ENCODE data around the gene ACOX1. TPM values are rescaled to one million over a fixed set of nuclear protein-coding genes. Genes with fewer than 3 reads are reported as not detected.

Gene ACOX1
- total RNA-seq, 1 experiment from 2014 or later = 22.5 TPM

DNA sequence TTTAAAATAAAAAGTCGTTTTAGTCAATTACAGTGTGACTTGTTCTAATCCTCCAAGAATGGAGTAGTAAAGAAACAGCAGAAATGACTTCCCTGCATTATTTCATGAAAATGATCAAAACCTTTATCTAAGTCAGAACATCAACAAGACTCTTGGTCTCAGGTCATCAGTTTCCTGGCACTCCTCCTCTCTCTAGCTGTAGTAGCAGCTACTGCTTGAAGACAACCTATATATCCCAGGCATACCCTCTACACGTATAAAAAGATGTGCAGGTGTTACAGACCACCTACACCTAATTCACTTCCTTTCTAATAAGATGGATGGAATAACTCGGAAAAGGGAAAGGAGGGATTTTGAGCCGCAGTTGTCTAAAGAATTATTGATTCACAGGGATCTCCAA is 36.5 kb downstream of the ACOX1 start:
- H3K9ac ChIP-seq (ENCODE audit: low read length) = no peak overlapping the region
- no peaks in the 10 kb centered on the region for H3K9me3 ChIP-seq (ENCODE audit: low read length)
- H3K36me3 ChIP-seq (ENCODE audit: insufficient read depth, low read length) = no peaks in the 10 kb centered on the region
- no peak overlapping the region for H3K27ac ChIP-seq (ENCODE audit: low read length)
- H3K9me2 ChIP-seq (replicated peaks; ENCODE audit: insufficient read depth, low read length) = no peaks in the 10 kb centered on the region
- peaks cover 17% of the 10 kb centered on the region for H3K4me1 ChIP-seq (ENCODE audit: low read length)
- no peaks in the 10 kb centered on the region for H3K27me3 ChIP-seq (ENCODE audit: low read length)
- peaks cover 12% of the 10 kb centered on the region for H3K79me2 ChIP-seq (ENCODE audit: low read length)
- no peaks in the 10 kb centered on the region for H4K20me1 ChIP-seq (ENCODE audit: insufficient read depth, low read depth, low read length)
- no peak overlapping the region for H3K4me3 ChIP-seq (ENCODE audit: low read length)
- DNase-seq = no peak
- H2AFZ ChIP-seq (ENCODE audit: low read length) = no peak overlapping the region
- H3K4me2 ChIP-seq (ENCODE audit: low read depth, low read length, poor library complexity, severe bottlenecking) = no peak overlapping the region

DNA sequence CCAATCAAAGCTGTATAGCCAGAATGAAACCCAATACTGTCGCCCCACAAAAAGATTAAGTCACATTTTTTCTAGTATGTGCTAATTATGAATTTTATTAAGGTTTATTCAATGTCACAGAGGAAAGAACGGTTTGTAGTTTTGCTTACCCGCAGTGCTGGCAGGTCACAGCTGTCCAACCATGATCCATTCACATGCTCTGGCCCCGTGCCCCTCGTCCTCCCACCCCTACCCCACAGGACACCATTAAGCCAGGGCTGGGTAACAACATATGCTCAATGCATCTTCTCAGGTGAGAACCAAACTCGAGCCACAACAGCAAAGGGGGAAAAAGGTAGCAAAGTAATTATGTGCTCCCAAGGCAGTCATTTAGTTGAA is 37.5 kb downstream of the ACOX1 start:
- Histone ChIP-seq H3K4me3 (ENCODE audit: low read length) (peak overlapping the region; percentile 99), H3K79me2 (ENCODE audit: low read length) (peaks cover 12% of the 10 kb centered on the region), H3K9me3 (ENCODE audit: low read length) (no peaks in the 10 kb centered on the region), H3K4me2 (ENCODE audit: low read depth, low read length, poor library complexity, severe bottlenecking) (peak overlapping the region; percentile 99), H3K27ac (ENCODE audit: low read length) (no peak overlapping the region), H3K4me1 (ENCODE audit: low read length) (peaks cover 17% of the 10 kb centered on the region), H2AFZ (ENCODE audit: low read length) (peak overlapping the region; percentile 97), H3K9ac (ENCODE audit: low read length) (peak overlapping the region; percentile 95), H3K36me3 (ENCODE audit: insufficient read depth, low read length) (no peaks in the 10 kb centered on the region), H4K20me1 (ENCODE audit: insufficient read depth, low read depth, low read length) (no peaks in the 10 kb centered on the region), H3K9me2 (replicated peaks; ENCODE audit: insufficient read depth, low read length) (no peaks in the 10 kb centered on the region), H3K27me3 (ENCODE audit: low read length) (no peaks in the 10 kb centered on the region)
- no peak for DNase-seq

DNA sequence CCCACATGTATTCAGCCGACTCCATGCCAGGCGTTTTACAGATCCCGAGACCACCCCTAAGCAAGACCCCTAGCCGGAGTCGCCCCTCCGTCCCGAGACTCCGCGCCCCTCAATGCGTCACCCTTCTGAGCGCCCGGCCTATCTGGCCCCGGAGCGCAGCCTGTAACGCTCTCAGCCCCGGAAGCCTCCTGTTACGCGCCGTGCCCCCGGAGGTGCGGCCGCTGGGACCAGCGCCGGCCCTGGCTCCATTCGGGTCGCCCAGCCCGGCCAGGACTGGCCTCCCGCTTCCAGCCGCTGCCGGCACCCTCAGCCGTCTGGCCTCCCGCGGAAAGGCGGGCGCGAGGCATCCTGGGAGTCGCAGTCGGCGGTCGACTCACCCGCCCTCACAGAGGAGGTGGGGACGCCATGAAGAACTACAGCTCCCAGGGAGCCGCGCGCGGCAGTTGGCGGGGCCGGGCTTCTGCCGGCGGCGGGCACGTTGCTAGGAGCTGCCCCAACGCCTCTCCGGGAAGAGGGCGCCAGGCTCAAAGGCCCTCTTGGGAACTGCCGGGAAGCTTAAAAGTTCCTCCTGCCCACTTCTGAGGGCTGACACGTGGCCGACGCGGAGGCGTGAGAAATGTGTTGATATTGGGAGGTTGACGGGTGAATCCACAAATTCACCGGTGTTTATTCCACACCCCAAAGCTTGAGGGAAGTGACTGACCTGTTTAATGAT is 38.1 kb downstream of the ACOX1 start, which contains the start of gene FBF1:
Gene FBF1 (minus strand): TSS at position 316 of the 715 bp plus-strand sequence. CDS start 2,893 bp downstream, outside the sequence.
- no peaks in the 10 kb centered on the region for H3K27me3 ChIP-seq (ENCODE audit: low read length)
- H3K4me2 ChIP-seq (ENCODE audit: low read depth, low read length, poor library complexity, severe bottlenecking) = peak within 1 kb of the TSS; percentile 99
- H3K79me2 ChIP-seq (ENCODE audit: low read length) = peaks cover 12% of the 10 kb centered on the region
- H3K36me3 ChIP-seq (ENCODE audit: insufficient read depth, low read length) = no peaks in the 10 kb centered on the region
- peaks cover 17% of the 10 kb centered on the region for H3K4me1 ChIP-seq (ENCODE audit: low read length)
- H3K4me3 ChIP-seq (ENCODE audit: low read length) = peak within 1 kb of the TSS; percentile 99
- no peaks in the 10 kb centered on the region for H3K9me3 ChIP-seq (ENCODE audit: low read length)
- peak; percentile 96 for DNase-seq
- no peaks in the 10 kb centered on the region for H3K9me2 ChIP-seq (replicated peaks; ENCODE audit: insufficient read depth, low read length)
- peak within 1 kb of the TSS; percentile 97 for H2AFZ ChIP-seq (ENCODE audit: low read length)
- H4K20me1 ChIP-seq (ENCODE audit: insufficient read depth, low read depth, low read length) = no peaks in the 10 kb centered on the region
- peak within 1 kb of the TSS; percentile 47; the same call in 1 of the 2 replicates for H3K27ac ChIP-seq (ENCODE audit: low read length)
- H3K9ac ChIP-seq (ENCODE audit: low read length) = peak within 1 kb of the TSS; percentile 95

DNA sequence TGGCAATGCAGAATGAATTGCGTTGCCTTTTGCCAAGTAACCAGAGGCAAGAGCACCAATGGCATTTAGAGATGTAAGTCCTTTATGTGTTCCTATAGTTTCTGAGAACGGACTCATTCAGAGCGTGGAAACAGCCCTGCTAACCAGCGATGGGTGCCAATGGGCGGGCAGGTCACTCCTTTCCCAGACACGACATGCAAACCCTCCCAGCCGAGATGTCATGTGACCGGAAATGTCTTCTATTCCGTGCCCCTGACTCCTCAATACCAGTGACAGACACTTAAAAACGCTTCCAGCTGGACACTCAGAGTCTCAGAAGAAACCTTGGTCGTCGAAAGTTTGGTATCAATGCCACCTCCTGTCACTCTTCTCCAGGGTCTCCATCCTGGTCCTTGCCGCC is 41.3 kb downstream of the ACOX1 start:
- no peaks in the 10 kb centered on the region for H3K36me3 ChIP-seq (ENCODE audit: insufficient read depth, low read length)
- H3K27ac ChIP-seq (ENCODE audit: low read length) = no peak overlapping the region
- no peak overlapping the region for H2AFZ ChIP-seq (ENCODE audit: low read length)
- no peak overlapping the region for H3K4me3 ChIP-seq (ENCODE audit: low read length)
- H3K27me3 ChIP-seq (ENCODE audit: low read length) = no peaks in the 10 kb centered on the region
- H3K4me1 ChIP-seq (ENCODE audit: low read length) = peaks cover 17% of the 10 kb centered on the region
- no peak for DNase-seq
- H3K9me2 ChIP-seq (replicated peaks; ENCODE audit: insufficient read depth, low read length) = no peaks in the 10 kb centered on the region
- no peak overlapping the region for H3K4me2 ChIP-seq (ENCODE audit: low read depth, low read length, poor library complexity, severe bottlenecking)
- H3K9ac ChIP-seq (ENCODE audit: low read length) = no peak overlapping the region
- H3K79me2 ChIP-seq (ENCODE audit: low read length) = peaks cover 12% of the 10 kb centered on the region
- no peaks in the 10 kb centered on the region for H3K9me3 ChIP-seq (ENCODE audit: low read length)
- no peaks in the 10 kb centered on the region for H4K20me1 ChIP-seq (ENCODE audit: insufficient read depth, low read depth, low read length)

DNA sequence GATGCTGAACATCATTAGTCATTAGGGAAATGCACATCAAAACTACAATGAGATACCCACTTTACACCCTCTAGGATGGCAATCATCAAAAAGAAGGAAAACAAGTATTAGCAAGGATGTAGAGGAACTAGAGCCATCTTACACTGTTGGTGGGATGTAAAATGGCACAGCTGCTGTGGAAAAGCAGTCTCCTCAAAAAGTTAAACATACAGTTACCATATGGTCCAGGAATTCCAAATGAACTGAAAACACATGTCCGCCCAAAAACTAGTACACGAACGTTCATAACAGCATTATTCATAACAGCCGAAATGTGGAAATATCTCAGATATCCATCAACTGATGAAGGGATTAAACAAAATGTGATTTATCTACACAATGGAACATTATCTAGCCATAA is 45.2 kb downstream of the ACOX1 start:
- Histone ChIP-seq H3K4me3 (ENCODE audit: low read length) (no peak overlapping the region), H3K27ac (ENCODE audit: low read length) (no peak overlapping the region), H3K4me2 (ENCODE audit: low read depth, low read length, poor library complexity, severe bottlenecking) (no peak overlapping the region), H4K20me1 (ENCODE audit: insufficient read depth, low read depth, low read length) (no peaks in the 10 kb centered on the region), H3K9me3 (ENCODE audit: low read length) (no peaks in the 10 kb centered on the region), H3K79me2 (ENCODE audit: low read length) (no peaks in the 10 kb centered on the region), H2AFZ (ENCODE audit: low read length) (no peak overlapping the region), H3K36me3 (ENCODE audit: insufficient read depth, low read length) (no peaks in the 10 kb centered on the region; the same call in 1 of the 2 replicates), H3K27me3 (ENCODE audit: low read length) (no peaks in the 10 kb centered on the region), H3K4me1 (ENCODE audit: low read length) (no peaks in the 10 kb centered on the region), H3K9ac (ENCODE audit: low read length) (no peak overlapping the region), H3K9me2 (replicated peaks; ENCODE audit: insufficient read depth, low read length) (no peaks in the 10 kb centered on the region)
- no peak for DNase-seq

DNA sequence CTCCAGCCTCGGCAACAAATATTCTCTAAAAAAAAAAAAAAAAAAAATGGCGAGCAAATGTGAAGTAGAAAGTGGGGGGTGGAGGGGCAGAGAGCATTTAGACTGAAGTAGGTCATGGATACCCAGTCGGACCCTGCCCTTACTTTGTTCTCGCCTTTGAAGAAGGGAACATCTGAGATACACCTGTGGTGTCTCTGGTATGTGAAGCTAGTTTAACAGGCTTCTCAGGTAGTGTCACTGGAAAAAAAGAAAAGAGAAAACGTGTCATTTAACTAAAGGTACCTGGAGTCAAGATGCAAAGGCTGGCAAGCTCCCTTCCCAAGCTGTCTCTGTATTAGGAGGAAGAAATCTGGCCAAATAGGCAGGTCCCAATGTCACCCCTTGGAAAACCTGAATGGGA is 46.1 kb downstream of the ACOX1 start:
- Histone ChIP-seq H3K79me2 (ENCODE audit: low read length) (no peaks in the 10 kb centered on the region), H3K27ac (ENCODE audit: low read length) (no peak overlapping the region), H3K36me3 (ENCODE audit: insufficient read depth, low read length) (no peaks in the 10 kb centered on the region; the same call in 1 of the 2 replicates), H3K9me2 (replicated peaks; ENCODE audit: insufficient read depth, low read length) (no peaks in the 10 kb centered on the region), H3K9me3 (ENCODE audit: low read length) (no peaks in the 10 kb centered on the region), H2AFZ (ENCODE audit: low read length) (no peak overlapping the region), H3K4me1 (ENCODE audit: low read length) (no peaks in the 10 kb centered on the region), H3K4me3 (ENCODE audit: low read length) (no peak overlapping the region), H3K27me3 (ENCODE audit: low read length) (no peaks in the 10 kb centered on the region), H4K20me1 (ENCODE audit: insufficient read depth, low read depth, low read length) (no peaks in the 10 kb centered on the region), H3K9ac (ENCODE audit: low read length) (no peak overlapping the region), H3K4me2 (ENCODE audit: low read depth, low read length, poor library complexity, severe bottlenecking) (no peak overlapping the region)
- no peak for DNase-seq

DNA sequence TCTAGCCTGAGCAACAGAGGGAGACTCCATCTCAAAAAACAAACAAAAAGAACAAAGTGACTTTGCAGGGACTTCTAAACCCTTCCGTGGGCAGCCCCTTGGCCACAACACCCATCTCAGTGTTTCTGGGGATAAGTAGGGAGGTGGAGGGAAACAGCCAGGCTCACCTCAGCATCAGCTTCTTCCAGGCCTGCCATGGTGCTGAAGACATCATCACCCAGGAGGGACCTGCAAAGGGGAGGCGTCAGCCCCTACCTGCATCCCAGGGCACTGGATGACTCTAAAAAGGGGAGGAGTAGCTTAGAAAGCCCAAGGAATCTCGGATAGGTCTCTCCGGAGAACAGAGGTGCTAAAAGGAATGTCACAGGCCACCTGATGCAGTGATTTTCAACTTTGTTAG is 47.9 kb downstream of the ACOX1 start:
- no peak overlapping the region for H2AFZ ChIP-seq (ENCODE audit: low read length)
- no peaks in the 10 kb centered on the region for H4K20me1 ChIP-seq (ENCODE audit: insufficient read depth, low read depth, low read length)
- no peaks in the 10 kb centered on the region for H3K79me2 ChIP-seq (ENCODE audit: low read length)
- no peaks in the 10 kb centered on the region for H3K9me3 ChIP-seq (ENCODE audit: low read length)
- H3K9ac ChIP-seq (ENCODE audit: low read length) = no peak overlapping the region
- no peak for DNase-seq
- H3K9me2 ChIP-seq (replicated peaks; ENCODE audit: insufficient read depth, low read length) = no peaks in the 10 kb centered on the region
- H3K36me3 ChIP-seq (ENCODE audit: insufficient read depth, low read length) = peaks cover 5% of the 10 kb centered on the region
- H3K27ac ChIP-seq (ENCODE audit: low read length) = no peak overlapping the region
- no peaks in the 10 kb centered on the region for H3K4me1 ChIP-seq (ENCODE audit: low read length)
- H3K27me3 ChIP-seq (ENCODE audit: low read length) = no peaks in the 10 kb centered on the region
- H3K4me3 ChIP-seq (ENCODE audit: low read length) = no peak overlapping the region
- no peak overlapping the region for H3K4me2 ChIP-seq (ENCODE audit: low read depth, low read length, poor library complexity, severe bottlenecking)

DNA sequence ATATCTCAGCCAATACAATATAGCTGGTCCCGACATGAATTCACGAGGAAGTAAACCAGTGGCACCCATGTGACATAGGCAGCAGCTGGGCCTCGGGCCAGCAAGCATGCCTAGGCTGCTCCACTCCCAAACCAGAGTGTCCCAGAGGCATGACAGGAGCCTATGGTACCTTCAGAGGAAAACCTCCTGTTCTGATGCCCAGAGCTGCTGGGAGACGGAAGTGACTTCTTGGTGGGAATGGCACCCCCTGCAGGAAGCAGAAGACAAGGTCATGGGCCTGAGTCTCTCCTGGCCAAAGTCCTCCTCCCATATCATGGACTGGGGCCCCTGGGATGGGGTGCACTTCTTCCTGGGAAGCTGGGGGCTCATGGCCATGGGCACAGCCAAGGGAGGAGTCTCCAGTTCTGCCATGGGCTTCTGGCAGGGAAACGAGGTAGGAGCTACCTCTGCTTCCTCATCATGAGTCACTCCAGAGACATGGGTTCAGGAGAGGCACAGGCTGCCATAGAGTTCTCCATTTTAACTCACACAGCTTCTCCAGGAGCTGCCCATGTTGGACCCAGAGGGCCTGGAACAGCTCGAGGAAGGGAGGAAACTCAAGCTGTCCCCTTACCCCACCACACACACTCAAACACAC is 51.6 kb downstream of the ACOX1 start:
- Histone ChIP-seq H2AFZ (ENCODE audit: low read length) (peak overlapping the region; percentile 21; the same call in 1 of the 2 replicates), H3K36me3 (ENCODE audit: insufficient read depth, low read length) (peaks cover 5% of the 10 kb centered on the region), H3K9me3 (ENCODE audit: low read length) (no peaks in the 10 kb centered on the region), H3K27me3 (ENCODE audit: low read length) (no peaks in the 10 kb centered on the region), H3K9me2 (replicated peaks; ENCODE audit: insufficient read depth, low read length) (no peaks in the 10 kb centered on the region), H3K4me1 (ENCODE audit: low read length) (no peaks in the 10 kb centered on the region), H3K9ac (ENCODE audit: low read length) (no peak overlapping the region), H3K4me3 (ENCODE audit: low read length) (no peak overlapping the region), H3K79me2 (ENCODE audit: low read length) (no peaks in the 10 kb centered on the region), H3K27ac (ENCODE audit: low read length) (no peak overlapping the region), H3K4me2 (ENCODE audit: low read depth, low read length, poor library complexity, severe bottlenecking) (no peak overlapping the region), H4K20me1 (ENCODE audit: insufficient read depth, low read depth, low read length) (no peaks in the 10 kb centered on the region)
- peak; percentile 69 for DNase-seq
